Activated T-helper 1 cell treated with anti-CD3 and anti-CD28 coated beads, Interleukin-12 subunit alpha, Interleukin-12 subunit beta, Interleukin-2, Interleukin-4 antibody, amounts not matched to agents 30 ng/mL and 10 ng/mL and 1 ng/mL, durations not matched to agents 14 hours and 24 hours and 36 hours (primary cell): Measurements from ENCODE around the gene DNAH1. TPM values are rescaled to one million over a fixed set of nuclear protein-coding genes. Genes with fewer than 3 reads are reported as not detected.
"Not testable (repeated sequence)": the region's sequence is repeated elsewhere in the genome, so short reads cannot be mapped to it uniquely, and the experiment has no call there.

Source experiments
- DNase-seq: peaks from one replicate; pipeline ENCODE4 v3.0.0; 2021; ENCODE audit warnings: low spot score
- H3K27ac Mint-ChIP-seq: one replicate; pipeline ENCODE4 v1.8.0; 2021; ENCODE audit warnings: mild to moderate bottlenecking, mixed read lengths
- H3K27me3 Mint-ChIP-seq: one replicate; pipeline ENCODE4 v1.8.0; 2022; ENCODE audit warnings: mild to moderate bottlenecking, moderate library complexity, mixed read lengths; ENCODE audit not compliant: insufficient read depth
- H3K36me3 Mint-ChIP-seq: one replicate; pipeline ENCODE4 v1.8.0; 2021; ENCODE audit warnings: low read depth, mixed read lengths
- H3K4me1 Mint-ChIP-seq: one replicate; pipeline ENCODE4 v1.8.0; 2021; ENCODE audit warnings: low read depth, mixed read lengths
- H3K4me3 Mint-ChIP-seq: one replicate; pipeline ENCODE4 v1.8.0; 2021; ENCODE audit warnings: mild to moderate bottlenecking, moderate library complexity, mixed read lengths
- H3K9me3 Mint-ChIP-seq: one replicate; pipeline ENCODE4 v1.8.0; 2021; ENCODE audit warnings: mixed read lengths
- intact Hi-C: fragments of 100-400 bp; cut with micrococcal nuclease; formaldehyde crosslinking; loops from one replicate; pipeline ENCODE4 v1.15.1; 2024
- total RNA-seq: library from RNA; stranded (reverse); gene quantifications from 2 replicates; pipeline ENCODE4 v1.2.3, GENCODE V29; 2022

The DNAH1 gene
- total RNA-seq, 1 donor from 2014 or later, result 12.1 TPM

DNA sequence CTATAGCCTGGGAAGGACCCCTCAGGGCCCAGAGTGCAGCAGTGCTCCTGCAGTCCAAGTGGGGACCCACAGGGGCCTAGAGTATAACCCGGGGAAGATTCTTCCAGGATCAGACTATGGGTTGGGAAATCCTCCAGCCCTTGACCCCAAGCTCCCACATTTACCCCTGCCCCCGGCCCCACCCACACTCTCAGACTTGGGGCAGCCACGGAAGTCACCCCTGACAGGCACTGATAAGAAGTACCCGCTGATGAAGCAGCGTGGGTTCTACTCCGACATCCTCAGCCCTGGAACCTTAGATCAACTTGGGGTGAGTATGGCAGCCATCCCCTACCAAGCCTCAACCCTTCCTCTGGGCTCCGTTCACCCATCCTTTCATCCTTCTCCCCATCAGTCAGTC, 6.3 kb downstream of the DNAH1 start:
- no peaks in the 10 kb centered on the region for H3K36me3 Mint-ChIP-seq
- no peaks in the 10 kb centered on the region for H3K4me1 Mint-ChIP-seq
- DNase-seq, result no peak
- H3K4me3 Mint-ChIP-seq, result no peak overlapping the region
- no peaks in the 10 kb centered on the region for H3K9me3 Mint-ChIP-seq
- H3K27me3 Mint-ChIP-seq, result no peaks in the 10 kb centered on the region
- H3K27ac Mint-ChIP-seq, result no peak overlapping the region
- intact Hi-C loops, result no loop called here

DNA sequence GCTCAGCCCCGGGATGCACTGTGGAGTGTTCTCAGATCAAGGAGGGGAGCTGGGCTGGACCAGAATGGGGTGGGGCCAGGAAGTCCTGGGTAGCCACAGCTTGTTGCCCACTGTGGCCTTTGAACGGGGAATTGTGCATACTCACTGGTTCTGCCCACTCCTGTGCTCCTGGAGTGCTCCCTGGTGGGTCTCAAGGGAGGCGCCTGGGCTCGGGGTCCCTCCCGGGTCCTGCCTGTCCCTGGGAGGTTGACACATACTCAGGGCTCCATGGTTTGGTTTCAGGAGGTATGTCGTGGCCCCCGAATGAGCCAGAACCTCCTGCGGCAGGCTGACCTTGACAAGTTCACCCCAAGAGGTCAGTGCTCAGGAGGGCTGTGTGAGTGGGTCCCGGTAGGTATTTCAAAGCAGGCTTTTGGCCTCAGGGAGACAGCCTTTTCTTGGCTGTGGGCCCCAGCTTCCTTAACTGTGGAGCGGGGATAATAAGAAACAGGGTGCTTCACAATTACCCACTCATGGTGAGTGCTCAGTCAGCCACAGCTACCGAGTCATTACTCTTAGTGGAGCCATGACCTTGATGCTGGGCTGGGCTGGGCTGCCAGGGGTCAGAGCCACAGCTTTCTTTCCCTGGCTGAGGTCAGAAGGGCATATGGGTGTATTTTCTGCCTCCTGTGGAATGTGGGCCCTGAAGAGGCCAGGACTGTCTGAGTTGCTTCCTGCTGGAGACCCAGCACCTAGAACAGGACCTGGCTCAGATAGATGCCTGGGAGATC, 7.6 kb downstream of the DNAH1 start:
- no peak overlapping the region for H3K4me3 Mint-ChIP-seq
- intact Hi-C loops, result no loop called here
- H3K27ac Mint-ChIP-seq, result no peak overlapping the region

DNA sequence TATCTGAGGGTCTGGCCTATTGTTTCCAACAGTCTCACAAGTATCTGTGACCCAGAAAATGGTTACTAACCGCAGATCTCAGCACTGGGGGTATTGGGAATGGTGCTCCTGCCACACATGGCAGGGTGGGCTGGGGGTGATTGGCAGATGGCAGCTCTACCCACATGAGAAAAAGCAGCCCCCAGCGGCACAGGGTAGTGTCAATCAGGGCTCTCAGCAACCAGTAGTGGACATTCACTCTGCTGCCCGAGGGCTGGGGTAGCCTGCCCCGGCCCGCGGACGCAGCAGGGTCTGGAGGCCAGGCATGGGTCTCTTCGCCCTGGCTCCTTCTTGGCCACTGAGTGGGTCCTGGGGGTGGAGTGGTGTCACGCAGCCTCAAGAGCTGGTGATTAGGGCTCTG, 8.6 kb downstream of the DNAH1 start:
- Mint-ChIP-seq H3K27me3 (no peaks in the 10 kb centered on the region), H3K4me1 (no peaks in the 10 kb centered on the region), H3K4me3 (no peak overlapping the region), H3K36me3 (peaks cover 2% of the 10 kb centered on the region), H3K27ac (no peak overlapping the region), H3K9me3 (no peaks in the 10 kb centered on the region)
- intact Hi-C loops, result no loop called here
- no peak for DNase-seq

More for the DNA sequence above, 7.6 kb downstream of the DNAH1 start:
- Mint-ChIP-seq H3K4me1 (no peaks in the 10 kb centered on the region), H3K27me3 (no peaks in the 10 kb centered on the region), H3K9me3 (no peaks in the 10 kb centered on the region), H3K36me3 (peaks cover 2% of the 10 kb centered on the region)
- DNase-seq, result no peak

DNA sequence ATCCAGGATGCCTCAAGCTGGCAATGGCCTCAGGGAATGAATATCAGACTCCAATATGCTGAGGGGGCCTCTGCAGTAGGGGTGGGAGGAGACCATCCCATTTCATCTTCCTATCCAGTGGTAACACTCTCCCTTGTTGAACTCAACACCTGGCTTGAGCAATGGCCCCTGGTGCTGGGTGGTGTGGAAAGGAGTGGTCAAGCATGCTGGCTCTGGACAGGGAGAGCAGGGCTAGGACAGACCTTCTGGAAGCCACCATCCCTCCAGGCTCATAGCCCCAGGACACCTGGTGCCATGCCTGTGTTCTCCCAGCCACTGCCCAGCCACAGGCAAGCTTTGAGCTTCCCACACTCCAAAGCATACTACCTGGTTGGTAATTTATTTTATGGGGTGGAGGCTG, 9.6 kb downstream of the DNAH1 start:
- no peaks in the 10 kb centered on the region for H3K27me3 Mint-ChIP-seq
- H3K9me3 Mint-ChIP-seq, result no peaks in the 10 kb centered on the region
- H3K4me1 Mint-ChIP-seq, result no peaks in the 10 kb centered on the region

DNA sequence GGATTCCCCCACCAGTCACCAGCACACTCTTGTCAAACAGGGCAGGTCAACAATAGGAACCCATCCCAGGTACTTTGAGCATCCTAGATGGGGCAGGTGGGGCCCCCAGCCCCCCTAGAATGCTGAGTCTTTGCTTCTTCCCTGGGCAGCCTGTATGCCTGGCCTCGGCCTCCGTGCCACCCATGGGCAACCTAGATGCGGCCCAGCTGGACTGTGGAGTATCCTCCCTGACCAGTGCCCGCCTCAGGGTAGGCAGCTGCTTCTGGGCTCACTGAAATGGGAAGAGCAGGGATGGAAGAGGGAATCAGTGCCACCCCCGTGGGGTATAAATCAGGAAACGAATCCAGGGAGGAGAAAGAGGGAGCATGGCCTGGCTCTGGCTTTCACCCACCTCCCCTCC, 10.9 kb downstream of the DNAH1 start:
- peaks cover 4% of the 10 kb centered on the region for H3K36me3 Mint-ChIP-seq
- no peak overlapping the region for H3K27ac Mint-ChIP-seq
- H3K9me3 Mint-ChIP-seq, result no peaks in the 10 kb centered on the region
- H3K4me3 Mint-ChIP-seq, result no peak overlapping the region
- no peaks in the 10 kb centered on the region for H3K4me1 Mint-ChIP-seq
- DNase-seq, result no peak
- H3K27me3 Mint-ChIP-seq, result no peaks in the 10 kb centered on the region
- intact Hi-C loops, result no loop called here

More for the DNA sequence above, 9.6 kb downstream of the DNAH1 start:
- no peak overlapping the region for H3K27ac Mint-ChIP-seq
- intact Hi-C loops, result no loop called here
- H3K4me3 Mint-ChIP-seq, result no peak overlapping the region
- peaks cover 2% of the 10 kb centered on the region for H3K36me3 Mint-ChIP-seq
- DNase-seq, result no peak

DNA sequence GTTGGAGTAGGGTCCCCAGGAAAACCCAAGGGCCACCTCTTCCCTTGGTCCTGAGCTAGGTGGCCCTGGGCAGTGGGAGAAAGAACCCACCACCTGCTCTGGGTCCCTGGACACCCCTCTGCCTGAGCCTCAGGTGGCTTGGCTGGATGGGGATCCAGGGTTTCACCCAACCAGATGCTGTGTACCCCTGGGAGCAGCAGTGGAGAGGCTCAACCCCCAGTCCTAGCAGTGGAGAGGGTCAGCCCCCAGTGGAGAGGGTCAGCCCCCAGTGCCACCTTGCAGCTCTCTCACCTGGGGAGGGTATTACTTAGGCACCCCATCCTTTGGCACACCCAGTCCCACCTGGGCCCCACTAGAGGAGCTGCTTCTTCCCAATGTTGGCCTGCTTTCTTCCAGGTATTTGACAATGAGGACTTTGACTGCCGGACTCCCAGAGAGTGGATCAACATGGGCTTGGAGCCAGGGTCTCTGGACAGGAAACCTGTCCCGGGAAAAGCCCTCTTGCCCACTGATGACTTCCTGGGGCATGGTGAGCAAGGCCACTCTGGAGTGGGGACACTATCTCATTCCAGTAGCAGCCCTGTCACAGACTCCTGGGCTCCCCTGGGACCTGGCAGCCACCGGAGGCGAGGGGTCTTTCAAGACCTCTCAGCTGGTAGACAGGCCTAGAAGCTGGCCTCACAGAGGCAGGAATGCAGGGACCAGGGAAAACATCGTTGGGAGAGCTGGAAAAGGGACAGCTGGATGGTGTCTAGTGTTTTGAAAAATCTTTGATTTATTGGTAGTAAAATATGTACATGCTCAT, 11.6 kb downstream of the DNAH1 start:
- DNase-seq, result no peak
- Mint-ChIP-seq H3K36me3 (peaks cover 4% of the 10 kb centered on the region), H3K4me1 (no peaks in the 10 kb centered on the region), H3K4me3 (no peak overlapping the region), H3K27me3 (no peaks in the 10 kb centered on the region), H3K9me3 (no peaks in the 10 kb centered on the region), H3K27ac (no peak overlapping the region)
- intact Hi-C loops, result no loop called here

DNA sequence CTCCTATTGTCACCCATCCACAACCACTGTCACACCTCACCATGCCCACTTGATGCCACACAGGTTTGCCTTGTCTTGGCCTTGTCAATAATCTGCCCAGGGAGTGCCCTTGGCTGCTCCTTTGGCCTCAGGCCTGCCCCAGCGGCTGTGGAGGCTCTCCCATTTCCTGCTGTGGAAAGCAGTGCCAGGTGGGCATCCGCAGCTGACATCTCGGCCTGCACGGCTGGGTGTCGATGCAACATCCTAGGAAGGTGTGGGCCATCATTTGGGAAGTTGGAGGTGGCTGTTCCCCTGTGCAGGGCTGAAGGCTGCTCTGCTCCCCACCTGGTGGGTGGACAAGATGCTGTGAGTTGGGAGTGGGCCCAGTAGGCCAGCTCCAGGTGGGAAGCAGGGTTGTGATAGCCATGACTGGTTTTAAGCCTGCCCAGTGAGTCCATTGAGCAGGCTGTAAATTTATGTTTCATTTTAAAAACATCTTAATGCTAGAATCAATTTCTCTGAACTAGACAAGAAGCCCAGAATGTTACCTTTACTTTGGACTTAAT, 12.5 kb downstream of the DNAH1 start:
- Mint-ChIP-seq H3K27ac (peak overlapping the region; percentile 1), H3K27me3 (no peaks in the 10 kb centered on the region), H3K9me3 (no peaks in the 10 kb centered on the region), H3K4me3 (no peak overlapping the region), H3K36me3 (peaks cover 4% of the 10 kb centered on the region), H3K4me1 (no peaks in the 10 kb centered on the region)
- intact Hi-C loops, result no loop called here
- no peak for DNase-seq

DNA sequence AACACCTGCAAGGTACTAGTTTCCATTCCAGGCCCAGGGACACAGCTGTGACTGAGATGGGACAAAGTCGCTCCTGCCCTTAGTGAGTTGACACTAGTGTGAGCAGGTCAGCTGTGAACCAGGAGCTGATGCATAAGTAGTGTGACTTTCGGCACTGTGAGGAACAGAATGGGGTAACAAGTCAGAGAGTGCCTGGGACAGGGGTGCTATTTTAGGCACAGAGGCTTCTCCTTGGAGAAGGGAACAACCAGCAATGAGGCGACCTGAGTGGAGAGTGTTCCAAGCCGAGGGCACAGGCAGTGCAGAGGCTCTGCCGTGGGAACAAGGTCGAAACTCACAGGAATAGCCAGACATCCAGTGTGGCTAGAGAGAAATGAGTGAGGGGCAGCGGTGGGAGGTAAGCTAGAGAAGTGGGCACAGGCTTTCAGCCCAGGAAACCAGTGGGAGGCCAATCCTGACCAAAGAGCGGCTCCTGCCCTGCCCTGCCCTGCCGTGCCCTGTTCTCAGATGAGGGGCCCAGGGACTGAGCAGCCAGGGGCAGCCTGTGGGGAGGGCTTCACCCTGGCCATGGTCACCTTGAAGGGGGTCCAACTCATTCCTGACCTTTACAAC, 14.2 kb downstream of the DNAH1 start:
- no peaks in the 10 kb centered on the region for H3K4me1 Mint-ChIP-seq
- intact Hi-C loops, result no loop called here
- H3K36me3 Mint-ChIP-seq, result peaks cover 8% of the 10 kb centered on the region
- H3K4me3 Mint-ChIP-seq, result no peak overlapping the region
- H3K27me3 Mint-ChIP-seq, result no peaks in the 10 kb centered on the region
- DNase-seq, result no peak
- no peak overlapping the region for H3K27ac Mint-ChIP-seq
- H3K9me3 Mint-ChIP-seq, result no peaks in the 10 kb centered on the region

DNA sequence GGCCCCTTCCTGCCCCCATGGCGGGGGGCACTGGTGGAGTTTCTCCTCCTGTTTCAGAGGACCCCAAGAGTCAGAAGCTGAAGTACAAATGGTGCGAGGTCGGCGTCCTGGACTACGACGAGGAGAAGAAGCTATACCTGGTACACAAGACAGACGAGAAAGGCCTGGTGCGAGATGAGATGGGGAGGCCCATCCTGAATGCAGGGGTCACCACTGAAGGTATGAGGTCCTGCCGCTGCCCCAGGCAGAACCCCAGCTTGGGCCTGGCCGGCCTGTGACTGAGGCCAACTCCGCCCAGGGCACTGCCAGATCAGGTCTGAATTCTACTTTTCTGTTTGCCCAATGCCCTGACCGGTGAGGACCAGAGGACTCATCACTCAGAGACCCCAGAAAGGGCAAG, 15.0 kb downstream of the DNAH1 start:
- no peak overlapping the region for H3K27ac Mint-ChIP-seq
- no peak for DNase-seq
- no peaks in the 10 kb centered on the region for H3K27me3 Mint-ChIP-seq
- no peaks in the 10 kb centered on the region for H3K9me3 Mint-ChIP-seq
- H3K36me3 Mint-ChIP-seq, result peaks cover 8% of the 10 kb centered on the region
- intact Hi-C loops, result no loop called here
- no peak overlapping the region for H3K4me3 Mint-ChIP-seq
- no peaks in the 10 kb centered on the region for H3K4me1 Mint-ChIP-seq

DNA sequence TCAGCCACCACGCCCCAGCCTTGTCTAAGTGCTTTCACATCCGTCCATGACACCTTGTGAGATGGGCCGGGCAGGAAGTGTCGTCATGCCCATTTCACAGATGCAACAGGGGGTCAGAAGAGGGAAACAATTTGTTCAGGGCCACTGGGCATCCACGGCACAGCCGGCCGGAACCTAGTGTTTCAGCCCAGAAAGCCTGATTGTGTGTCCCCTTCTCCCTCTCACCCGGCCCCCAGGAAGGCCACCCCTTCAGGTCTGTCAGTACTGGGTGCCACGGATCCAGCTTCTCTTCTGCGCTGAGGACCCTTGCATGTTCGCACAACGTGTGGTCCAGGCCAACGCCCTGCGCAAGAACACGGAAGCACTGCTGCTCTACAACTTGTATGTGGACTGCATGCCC, 15.8 kb downstream of the DNAH1 start:
- DNase-seq, result no peak

DNA sequence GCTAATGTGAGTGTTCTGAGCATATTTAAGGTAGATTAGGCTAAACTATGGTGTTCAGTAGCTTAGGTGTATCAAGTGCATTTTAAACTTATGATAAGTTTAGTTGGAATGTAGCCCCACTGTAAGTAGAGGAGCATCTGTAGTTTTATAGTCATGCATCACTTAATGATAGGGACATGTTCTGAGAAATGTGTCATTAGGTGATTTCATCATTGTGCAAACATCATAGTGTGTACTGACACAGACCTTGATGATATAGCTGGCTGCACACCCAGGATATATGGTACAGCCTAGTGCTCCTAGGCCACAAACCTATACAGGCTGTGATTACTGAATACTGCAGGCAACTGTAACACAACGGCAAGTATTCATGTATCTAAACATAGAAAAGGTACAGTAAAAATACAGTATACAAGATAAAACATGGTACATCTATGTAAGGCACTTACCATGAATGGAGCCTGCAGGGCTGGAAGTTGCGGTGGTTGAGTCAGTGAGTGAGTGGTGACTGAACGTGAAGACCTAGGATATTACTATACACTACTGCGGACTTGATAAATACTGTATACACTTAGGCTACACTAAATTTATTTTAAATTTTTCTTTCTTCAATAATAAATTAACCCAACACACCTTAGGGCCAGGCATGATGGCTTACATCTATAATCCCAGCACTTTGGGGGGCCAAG, 17.9 kb downstream of the DNAH1 start:
- Mint-ChIP-seq H3K9me3 (no peaks in the 10 kb centered on the region), H3K4me1 (no peaks in the 10 kb centered on the region), H3K36me3 (peaks cover 6% of the 10 kb centered on the region), H3K27ac (no peak overlapping the region), H3K4me3 (no peak overlapping the region), H3K27me3 (no peaks in the 10 kb centered on the region)
- DNase-seq, result no peak
- intact Hi-C loops, result no loop called here

More for the DNA sequence above, 15.8 kb downstream of the DNAH1 start:
- H3K9me3 Mint-ChIP-seq, result no peaks in the 10 kb centered on the region
- H3K27ac Mint-ChIP-seq, result no peak overlapping the region
- intact Hi-C loops, result no loop called here
- H3K4me1 Mint-ChIP-seq, result no peaks in the 10 kb centered on the region
- no peak overlapping the region for H3K4me3 Mint-ChIP-seq
- H3K36me3 Mint-ChIP-seq, result peaks cover 8% of the 10 kb centered on the region
- no peaks in the 10 kb centered on the region for H3K27me3 Mint-ChIP-seq

DNA sequence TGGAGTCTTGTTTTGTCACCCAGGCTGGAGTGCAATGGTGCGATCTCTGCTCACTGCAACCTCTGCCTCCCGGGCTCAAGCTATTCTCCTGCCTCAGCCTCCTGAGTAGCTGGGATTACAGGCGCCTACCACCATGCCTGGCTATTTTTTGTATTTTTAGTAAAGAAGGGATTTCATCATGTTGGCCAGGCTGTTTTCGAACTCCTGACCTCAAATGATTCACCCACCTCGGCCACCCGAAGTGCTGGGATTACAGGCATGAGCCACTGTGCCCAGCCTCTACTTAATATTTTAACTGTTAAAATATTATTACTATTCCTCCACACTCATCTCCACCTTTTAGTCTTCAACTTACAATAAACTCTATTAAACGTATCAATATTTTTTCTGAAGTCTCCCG, 22.0 kb downstream of the DNAH1 start:
- H3K36me3 Mint-ChIP-seq, result peaks cover 13% of the 10 kb centered on the region
- H3K27me3 Mint-ChIP-seq, H3K9me3 Mint-ChIP-seq: not testable (repeated sequence)

More for the DNA sequence above, 22.0 kb downstream of the DNAH1 start:
- not testable (repeated sequence) for DNase-seq, H3K4me1 Mint-ChIP-seq, H3K27ac Mint-ChIP-seq, H3K4me3 Mint-ChIP-seq
- intact Hi-C loops, result loop anchor here (2.0 kb wide), 1 partner anchor 337 kb away; no protein-coding TSS in a partner anchor
